ENCODE data around the gene KLHL30.

The KLHL30 gene

DNA sequence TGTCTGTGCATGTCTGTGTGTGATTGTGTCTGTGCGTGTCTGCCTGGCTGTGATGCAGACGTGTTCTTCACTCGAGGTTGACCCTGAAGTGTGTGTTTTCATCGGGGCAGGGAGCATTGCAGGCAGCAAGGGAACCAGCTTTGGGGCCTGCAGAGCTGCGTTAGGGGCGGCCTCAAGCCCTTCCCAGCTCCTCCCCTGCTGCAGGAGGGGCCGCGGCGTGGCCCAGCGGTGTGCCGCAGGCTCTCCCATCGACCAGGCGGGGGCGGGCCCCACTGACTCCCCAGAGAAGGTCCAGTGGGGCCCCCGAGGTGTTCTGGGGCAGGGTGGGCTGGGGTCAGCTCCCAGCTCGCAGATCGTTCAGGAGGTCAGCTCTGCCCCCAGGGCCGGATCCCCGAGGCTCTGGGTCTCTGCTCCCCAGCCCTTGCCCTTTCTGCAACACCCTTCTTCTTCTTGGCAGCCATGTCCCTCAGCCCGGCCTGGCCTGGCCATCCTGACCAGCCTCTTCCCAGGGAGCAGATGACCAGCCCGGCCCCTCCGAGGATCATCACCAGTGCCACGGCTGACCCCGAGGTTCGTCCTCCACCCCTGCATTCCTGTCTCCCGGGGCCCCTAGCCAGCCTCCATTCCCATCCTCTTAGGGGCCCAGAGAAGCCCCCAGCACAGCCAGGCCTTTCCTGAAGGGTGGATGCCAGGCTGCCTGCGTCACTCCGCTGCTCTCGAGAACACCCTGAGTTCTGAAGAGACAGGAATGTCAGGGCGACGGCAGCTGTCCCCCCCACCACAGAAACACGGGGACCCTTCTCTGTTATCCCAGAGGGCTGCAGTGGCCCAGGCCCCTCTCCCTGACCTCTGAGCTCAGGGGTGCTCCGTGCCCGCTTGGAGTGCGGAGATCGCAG, 11.1 kb upstream of the KLHL30 start:
- H3K4me3 ChIP-seq (replicated peaks; ENCODE audit: low read depth, low read length): no peak overlapping the region
- TF ChIP-seq, protein P1, sequence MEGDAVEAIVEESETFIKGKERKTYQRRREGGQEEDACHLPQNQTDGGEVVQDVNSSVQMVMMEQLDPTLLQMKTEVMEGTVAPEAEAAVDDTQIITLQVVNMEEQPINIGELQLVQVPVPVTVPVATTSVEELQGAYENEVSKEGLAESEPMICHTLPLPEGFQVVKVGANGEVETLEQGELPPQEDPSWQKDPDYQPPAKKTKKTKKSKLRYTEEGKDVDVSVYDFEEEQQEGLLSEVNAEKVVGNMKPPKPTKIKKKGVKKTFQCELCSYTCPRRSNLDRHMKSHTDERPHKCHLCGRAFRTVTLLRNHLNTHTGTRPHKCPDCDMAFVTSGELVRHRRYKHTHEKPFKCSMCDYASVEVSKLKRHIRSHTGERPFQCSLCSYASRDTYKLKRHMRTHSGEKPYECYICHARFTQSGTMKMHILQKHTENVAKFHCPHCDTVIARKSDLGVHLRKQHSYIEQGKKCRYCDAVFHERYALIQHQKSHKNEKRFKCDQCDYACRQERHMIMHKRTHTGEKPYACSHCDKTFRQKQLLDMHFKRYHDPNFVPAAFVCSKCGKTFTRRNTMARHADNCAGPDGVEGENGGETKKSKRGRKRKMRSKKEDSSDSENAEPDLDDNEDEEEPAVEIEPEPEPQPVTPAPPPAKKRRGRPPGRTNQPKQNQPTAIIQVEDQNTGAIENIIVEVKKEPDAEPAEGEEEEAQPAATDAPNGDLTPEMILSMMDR (IDR thresholded peaks at IDR 0.05; ENCODE audit: low read length, missing control alignments): peak; percentile 4
- DNase-seq (ENCODE audit: low read depth): peak; percentile 43

DNA sequence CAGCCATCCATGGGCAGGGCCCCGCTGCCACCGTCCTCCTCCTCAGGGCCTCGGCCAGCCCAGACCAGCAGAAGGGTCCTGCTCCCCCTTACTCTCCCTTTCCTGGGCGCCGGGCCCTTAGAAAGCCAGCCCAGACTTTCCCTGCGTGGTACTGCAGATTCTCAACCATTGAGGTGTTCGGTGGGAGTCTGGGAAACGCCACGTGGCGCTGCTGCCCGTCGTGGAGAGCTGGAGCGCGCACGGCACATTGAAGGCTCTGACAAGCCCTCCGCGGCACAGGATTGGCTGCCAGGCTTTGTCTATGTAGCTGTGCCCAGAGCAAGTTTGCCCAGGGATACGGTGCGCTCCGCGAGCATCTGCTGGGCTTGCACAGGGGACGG, 10.4 kb upstream of the KLHL30 start:
- no peak overlapping the region for H3K4me3 ChIP-seq (replicated peaks; ENCODE audit: low read depth, low read length)

GRCh38 chr2:238128534-238129001, 9.9 kb upstream of the KLHL30 start:
- TF ChIP-seq, protein P1 (IDR thresholded peaks at IDR 0.05; ENCODE audit: low read length, missing control alignments): no peak
- DNase-seq (ENCODE audit: low read depth): no peak
- H3K4me3 ChIP-seq (replicated peaks; ENCODE audit: low read depth, low read length): no peak overlapping the region

More for the DNA sequence above, 10.4 kb upstream of the KLHL30 start:
- DNase-seq (ENCODE audit: low read depth): no peak
- TF ChIP-seq, protein P1 (IDR thresholded peaks at IDR 0.05; ENCODE audit: low read length, missing control alignments): no peak

DNA sequence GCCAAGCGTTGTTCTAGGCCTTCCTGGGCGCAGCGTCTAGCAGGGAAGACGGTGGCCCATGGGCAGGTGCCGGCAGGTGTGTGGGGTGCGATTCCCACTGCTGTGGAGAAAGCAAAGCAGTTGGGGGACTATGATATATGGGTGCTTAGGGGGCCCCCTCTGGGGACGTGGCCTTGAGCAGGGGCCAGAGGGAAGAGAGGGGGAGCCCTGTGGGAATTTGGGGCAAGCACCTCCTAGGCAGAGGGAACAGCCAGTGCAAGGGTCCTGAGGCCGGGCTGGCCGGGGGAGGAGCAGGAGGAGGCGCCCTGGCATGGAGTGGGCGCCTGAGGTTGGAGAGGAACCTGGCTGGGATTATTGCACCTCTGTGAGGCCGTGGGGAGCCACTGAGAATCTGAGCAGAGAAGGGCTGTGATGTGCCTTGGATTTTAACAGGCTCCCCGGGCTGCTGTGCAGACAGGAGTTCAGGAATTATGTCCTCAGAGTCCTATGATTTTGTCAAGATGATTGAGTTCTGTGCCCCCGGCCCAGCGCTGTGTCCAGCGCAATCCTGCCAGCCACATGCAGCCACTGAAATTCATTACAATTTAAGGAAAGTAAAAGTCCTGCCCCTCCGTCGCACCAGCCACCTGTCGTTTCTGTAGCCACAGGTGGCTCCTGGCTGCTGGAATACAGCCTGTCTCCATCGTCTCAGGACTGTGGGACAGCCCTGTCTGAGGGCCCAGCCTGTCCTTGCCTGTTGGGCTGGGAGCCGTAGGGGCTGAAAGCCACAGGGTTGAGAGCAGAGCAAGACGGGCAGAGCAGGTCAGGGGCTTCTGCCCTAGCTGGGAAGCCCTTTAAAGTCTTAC, 9.1 kb upstream of the KLHL30 start:
- DNase-seq (ENCODE audit: low read depth): no peak
- no peak overlapping the region for H3K4me3 ChIP-seq (replicated peaks; ENCODE audit: low read depth, low read length)
- TF ChIP-seq, protein P1 (IDR thresholded peaks at IDR 0.05; ENCODE audit: low read length, missing control alignments): no peak

DNA sequence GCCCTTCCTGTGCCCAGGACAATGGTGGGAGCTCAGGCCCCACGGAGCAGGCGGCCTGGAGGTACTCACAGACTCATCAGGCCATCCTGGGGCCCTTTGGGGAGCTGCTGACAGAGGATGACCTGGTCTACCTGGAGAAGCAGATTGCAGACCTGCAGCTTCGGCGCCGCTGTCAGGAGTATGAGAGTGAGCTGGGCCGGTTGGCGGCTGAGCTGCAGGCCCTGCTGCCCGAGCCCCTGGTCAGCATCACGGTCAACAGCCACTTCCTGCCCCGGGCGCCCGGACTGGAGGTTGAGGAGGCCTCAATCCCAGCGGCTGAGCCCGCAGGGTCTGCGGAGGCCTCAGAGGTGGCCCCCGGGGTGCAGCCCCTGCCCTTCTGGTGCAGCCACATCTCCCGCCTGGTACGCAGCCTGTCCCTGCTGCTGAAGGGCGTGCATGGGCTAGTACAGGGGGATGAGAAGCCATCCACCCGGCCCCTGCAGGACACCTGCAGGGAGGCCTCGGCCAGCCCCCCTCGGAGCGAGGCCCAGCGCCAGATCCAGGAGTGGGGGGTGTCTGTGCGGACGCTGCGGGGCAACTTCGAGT, 8.3 kb upstream of the KLHL30 start:
- TF ChIP-seq, protein P1 (IDR thresholded peaks at IDR 0.05; ENCODE audit: low read length, missing control alignments): no peak
- no peak overlapping the region for H3K4me3 ChIP-seq (replicated peaks; ENCODE audit: low read depth, low read length)
- no peak for DNase-seq (ENCODE audit: low read depth)

DNA sequence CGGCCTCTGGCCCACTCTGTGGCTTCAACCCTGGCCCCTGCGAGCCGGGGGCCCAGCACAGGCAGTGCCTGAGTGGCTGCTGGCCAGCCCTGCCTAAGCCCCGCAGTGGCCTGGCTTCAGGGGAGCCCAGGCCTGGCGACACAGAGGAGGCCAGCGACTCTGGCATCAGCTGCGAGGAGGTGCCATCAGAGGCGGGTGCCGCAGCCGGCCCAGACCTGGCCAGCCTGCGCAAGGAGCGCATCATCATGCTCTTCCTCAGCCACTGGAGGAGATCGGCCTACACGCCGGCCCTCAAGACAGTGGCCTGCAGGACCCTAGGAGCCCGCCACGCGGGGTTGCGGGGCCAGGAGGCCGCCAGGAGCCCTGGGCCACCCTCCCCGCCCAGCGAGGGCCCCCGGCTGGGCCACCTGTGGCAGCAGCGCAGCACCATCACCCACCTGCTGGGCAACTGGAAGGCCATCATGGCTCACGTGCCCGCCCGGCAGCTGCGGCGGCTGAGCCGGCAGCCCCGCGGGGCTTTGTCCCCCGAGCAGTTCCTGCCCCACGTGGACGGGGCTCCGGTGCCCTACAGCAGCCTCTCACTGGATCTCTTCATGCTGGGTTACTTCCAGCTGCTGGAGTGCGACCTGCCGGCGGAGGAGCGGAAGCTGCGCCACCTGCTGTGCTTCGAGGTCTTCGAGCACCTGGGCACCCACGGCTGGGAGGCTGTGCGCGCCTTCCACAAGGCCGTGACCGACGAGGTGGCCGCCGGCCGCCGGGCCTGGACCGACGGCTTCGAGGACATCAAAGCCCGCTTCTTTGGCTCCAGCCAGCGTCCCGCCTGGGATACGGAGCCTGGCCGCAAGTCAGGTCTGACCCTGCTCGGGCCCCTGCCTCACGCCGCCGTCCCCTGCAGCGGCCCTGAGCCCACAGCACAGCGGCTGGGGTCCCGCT, 7.5 kb upstream of the KLHL30 start:
- TF ChIP-seq, protein P1 (IDR thresholded peaks at IDR 0.05; ENCODE audit: low read length, missing control alignments): no peak
- H3K4me3 ChIP-seq (replicated peaks; ENCODE audit: low read depth, low read length): no peak overlapping the region
- DNase-seq (ENCODE audit: low read depth): no peak

All from fibroblast of pulmonary artery (primary cell).